H1 (cell line): ENCODE measurements around the gene IRF9. TPM values are rescaled to one million over a fixed set of nuclear protein-coding genes. Genes with fewer than 3 reads are reported as not detected.

Source experiments
- SIRT6 ChIP-seq: IDR thresholded peaks from one replicate; pipeline ENCODE4 v1.7.1; 2012; ENCODE audit warnings: low read length, inconsistent platforms
- polyA plus RNA-seq, 7 experiments: library from polyadenylated mRNA; depleted of rRNA in 3 of 7; stranded (reverse) in 5 of 7; unstranded in 2 of 7; fragments of >200 nt in 5 of 7; fragments of 200-250 nt in 2 of 7; gene quantifications; 1 replicate in 5 of 7; 2 replicates in 1 of 7; 4 replicates in 1 of 7; pipeline versions ENCODE4 v1.2.1 to v1.2.3, GENCODE V29; 2011 to 2013; ENCODE audit warnings: missing spikeins in 2 of 7, mixed read lengths in 2 of 7
- total RNA-seq: library from RNA; stranded (reverse); fragmentation: NEBNext Ultra II Directional; extraction: Animal tissue kit (Norgen Biotek cat#: 25700); gene quantifications from 2 replicates; pipeline ENCODE4 v1.2.1, GENCODE V29; 2021
- TF ChIP-seq, protein P1 (sequence below): fragments of 300-600 bp; sonication (generic); IDR thresholded peaks from 2 replicates; pipeline ENCODE4 v1.7.1; 2012; ENCODE audit warnings: low read length, moderate library complexity, mild to moderate bottlenecking, inconsistent platforms; ENCODE audit not compliant: insufficient replicate concordance

The IRF9 gene
- total and polyA plus RNA-seq, 2 of the 8 experiments (the other 6 are each of a cell fraction or from before 2014, with no cell fraction given) = 11.4 to 13.2 TPM

DNA sequence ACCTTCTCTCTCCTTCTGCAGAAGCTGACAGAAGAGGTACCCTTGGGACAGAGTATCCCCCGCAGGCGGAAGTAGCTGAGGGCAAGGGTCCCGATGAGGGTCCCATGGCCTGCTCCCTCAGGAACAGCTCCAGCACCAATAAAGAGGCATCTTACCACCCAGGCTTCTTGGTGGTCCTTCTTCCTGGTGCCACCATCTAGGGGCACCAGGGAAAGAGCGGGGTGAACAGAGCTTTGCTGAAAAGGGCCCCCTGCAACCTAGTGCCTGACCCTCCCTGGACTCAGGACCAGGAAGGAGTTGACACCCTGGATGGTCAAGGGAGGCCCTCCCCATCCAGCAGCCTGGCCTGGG, 591 bp upstream of the IRF9 start (continued):
- TF ChIP-seq, protein P1, sequence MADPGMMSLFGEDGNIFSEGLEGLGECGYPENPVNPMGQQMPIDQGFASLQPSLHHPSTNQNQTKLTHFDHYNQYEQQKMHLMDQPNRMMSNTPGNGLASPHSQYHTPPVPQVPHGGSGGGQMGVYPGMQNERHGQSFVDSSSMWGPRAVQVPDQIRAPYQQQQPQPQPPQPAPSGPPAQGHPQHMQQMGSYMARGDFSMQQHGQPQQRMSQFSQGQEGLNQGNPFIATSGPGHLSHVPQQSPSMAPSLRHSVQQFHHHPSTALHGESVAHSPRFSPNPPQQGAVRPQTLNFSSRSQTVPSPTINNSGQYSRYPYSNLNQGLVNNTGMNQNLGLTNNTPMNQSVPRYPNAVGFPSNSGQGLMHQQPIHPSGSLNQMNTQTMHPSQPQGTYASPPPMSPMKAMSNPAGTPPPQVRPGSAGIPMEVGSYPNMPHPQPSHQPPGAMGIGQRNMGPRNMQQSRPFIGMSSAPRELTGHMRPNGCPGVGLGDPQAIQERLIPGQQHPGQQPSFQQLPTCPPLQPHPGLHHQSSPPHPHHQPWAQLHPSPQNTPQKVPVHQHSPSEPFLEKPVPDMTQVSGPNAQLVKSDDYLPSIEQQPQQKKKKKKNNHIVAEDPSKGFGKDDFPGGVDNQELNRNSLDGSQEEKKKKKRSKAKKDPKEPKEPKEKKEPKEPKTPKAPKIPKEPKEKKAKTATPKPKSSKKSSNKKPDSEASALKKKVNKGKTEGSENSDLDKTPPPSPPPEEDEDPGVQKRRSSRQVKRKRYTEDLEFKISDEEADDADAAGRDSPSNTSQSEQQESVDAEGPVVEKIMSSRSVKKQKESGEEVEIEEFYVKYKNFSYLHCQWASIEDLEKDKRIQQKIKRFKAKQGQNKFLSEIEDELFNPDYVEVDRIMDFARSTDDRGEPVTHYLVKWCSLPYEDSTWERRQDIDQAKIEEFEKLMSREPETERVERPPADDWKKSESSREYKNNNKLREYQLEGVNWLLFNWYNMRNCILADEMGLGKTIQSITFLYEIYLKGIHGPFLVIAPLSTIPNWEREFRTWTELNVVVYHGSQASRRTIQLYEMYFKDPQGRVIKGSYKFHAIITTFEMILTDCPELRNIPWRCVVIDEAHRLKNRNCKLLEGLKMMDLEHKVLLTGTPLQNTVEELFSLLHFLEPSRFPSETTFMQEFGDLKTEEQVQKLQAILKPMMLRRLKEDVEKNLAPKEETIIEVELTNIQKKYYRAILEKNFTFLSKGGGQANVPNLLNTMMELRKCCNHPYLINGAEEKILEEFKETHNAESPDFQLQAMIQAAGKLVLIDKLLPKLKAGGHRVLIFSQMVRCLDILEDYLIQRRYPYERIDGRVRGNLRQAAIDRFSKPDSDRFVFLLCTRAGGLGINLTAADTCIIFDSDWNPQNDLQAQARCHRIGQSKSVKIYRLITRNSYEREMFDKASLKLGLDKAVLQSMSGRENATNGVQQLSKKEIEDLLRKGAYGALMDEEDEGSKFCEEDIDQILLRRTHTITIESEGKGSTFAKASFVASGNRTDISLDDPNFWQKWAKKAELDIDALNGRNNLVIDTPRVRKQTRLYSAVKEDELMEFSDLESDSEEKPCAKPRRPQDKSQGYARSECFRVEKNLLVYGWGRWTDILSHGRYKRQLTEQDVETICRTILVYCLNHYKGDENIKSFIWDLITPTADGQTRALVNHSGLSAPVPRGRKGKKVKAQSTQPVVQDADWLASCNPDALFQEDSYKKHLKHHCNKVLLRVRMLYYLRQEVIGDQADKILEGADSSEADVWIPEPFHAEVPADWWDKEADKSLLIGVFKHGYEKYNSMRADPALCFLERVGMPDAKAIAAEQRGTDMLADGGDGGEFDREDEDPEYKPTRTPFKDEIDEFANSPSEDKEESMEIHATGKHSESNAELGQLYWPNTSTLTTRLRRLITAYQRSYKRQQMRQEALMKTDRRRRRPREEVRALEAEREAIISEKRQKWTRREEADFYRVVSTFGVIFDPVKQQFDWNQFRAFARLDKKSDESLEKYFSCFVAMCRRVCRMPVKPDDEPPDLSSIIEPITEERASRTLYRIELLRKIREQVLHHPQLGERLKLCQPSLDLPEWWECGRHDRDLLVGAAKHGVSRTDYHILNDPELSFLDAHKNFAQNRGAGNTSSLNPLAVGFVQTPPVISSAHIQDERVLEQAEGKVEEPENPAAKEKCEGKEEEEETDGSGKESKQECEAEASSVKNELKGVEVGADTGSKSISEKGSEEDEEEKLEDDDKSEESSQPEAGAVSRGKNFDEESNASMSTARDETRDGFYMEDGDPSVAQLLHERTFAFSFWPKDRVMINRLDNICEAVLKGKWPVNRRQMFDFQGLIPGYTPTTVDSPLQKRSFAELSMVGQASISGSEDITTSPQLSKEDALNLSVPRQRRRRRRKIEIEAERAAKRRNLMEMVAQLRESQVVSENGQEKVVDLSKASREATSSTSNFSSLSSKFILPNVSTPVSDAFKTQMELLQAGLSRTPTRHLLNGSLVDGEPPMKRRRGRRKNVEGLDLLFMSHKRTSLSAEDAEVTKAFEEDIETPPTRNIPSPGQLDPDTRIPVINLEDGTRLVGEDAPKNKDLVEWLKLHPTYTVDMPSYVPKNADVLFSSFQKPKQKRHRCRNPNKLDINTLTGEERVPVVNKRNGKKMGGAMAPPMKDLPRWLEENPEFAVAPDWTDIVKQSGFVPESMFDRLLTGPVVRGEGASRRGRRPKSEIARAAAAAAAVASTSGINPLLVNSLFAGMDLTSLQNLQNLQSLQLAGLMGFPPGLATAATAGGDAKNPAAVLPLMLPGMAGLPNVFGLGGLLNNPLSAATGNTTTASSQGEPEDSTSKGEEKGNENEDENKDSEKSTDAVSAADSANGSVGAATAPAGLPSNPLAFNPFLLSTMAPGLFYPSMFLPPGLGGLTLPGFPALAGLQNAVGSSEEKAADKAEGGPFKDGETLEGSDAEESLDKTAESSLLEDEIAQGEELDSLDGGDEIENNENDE = no peak
- no peak for TF ChIP-seq SIRT6
- TF ChIP-seq, all 59 proteins: peak for 0
